ENCODE data around the gene CALD1. TPM values are rescaled to one million over a fixed set of nuclear protein-coding genes. Genes with fewer than 3 reads are reported as not detected.

The CALD1 gene
- total RNA-seq, 1 experiment from 2014 or later = 107 TPM

- WGBS (ENCODE audit: extremely low coverage, insufficient read length, low lambda C conversion rate) = no CpG with 5 or more reads among the region's 3 CpGs
- peak overlapping the region in 1 of 3 experiments; percentile 27; a peak in 2 of 7 replicates for H3K27ac Mint-ChIP-seq
Measured at GRCh38 chr7:134888141-134888740, 108.8 kb downstream of the CALD1 start.

More at GRCh38 chr7:134888141-134888740, 108.8 kb downstream of the CALD1 start:
- Histone ChIP-seq H2BK20ac (ENCODE audit: low read depth, low read length, poor library complexity, severe bottlenecking) (no peak overlapping the region), H2AK5ac (ENCODE audit: insufficient read length, low read length) (no peak overlapping the region), H3K79me2 (ENCODE audit: insufficient read depth, low read length) (no peaks in the 10 kb centered on the region; the same call in 1 of the 2 replicates), H4K91ac (ENCODE audit: insufficient read length, low read depth, low read length) (no peak overlapping the region), H3K4me2 (ENCODE audit: insufficient read depth, insufficient read length, low read length) (no peak overlapping the region), H2BK12ac (ENCODE audit: insufficient read length, low read depth, low read length) (no peak overlapping the region), H3K79me1 (ENCODE audit: insufficient read depth, low read depth, low read length, poor library complexity, severe bottlenecking) (peaks cover 2% of the 10 kb centered on the region), H3K27me3 (ENCODE audit: insufficient read depth, low read length) (no peaks in the 10 kb centered on the region), H4K5ac (ENCODE audit: insufficient read length, low read depth, low read length) (no peak overlapping the region), H3K9ac (ENCODE audit: extremely low read depth, insufficient read length, low read length) (no peak overlapping the region), H3K27ac (ENCODE audit: insufficient read length, low read depth, low read length) (no peak overlapping the region), H3K4me1 (ENCODE audit: insufficient read depth, low read length) (peaks cover 10% of the 10 kb centered on the region), H2AFZ (ENCODE audit: low read length) (no peak overlapping the region), H2BK5ac (ENCODE audit: insufficient read length, low read length) (no peak overlapping the region), H3K23ac (ENCODE audit: insufficient read length, low read depth, low read length) (no peak overlapping the region), H2BK120ac (ENCODE audit: low read depth, low read length, poor library complexity, severe bottlenecking) (no peak overlapping the region), H3K4ac (ENCODE audit: low read depth, low read length) (no peak overlapping the region), H4K20me1 (ENCODE audit: control insufficient read depth, insufficient read depth, insufficient read length) (no peaks in the 10 kb centered on the region), H3K23me2 (ENCODE audit: insufficient read length, low read depth, low read length, poor library complexity, severe bottlenecking) (peaks cover 10% of the 10 kb centered on the region), H4K8ac (replicated peaks; ENCODE audit: insufficient read length, low read depth, low read length) (no peak overlapping the region), H3T11ph (ENCODE audit: low read length) (no peak overlapping the region), H3K18ac (ENCODE audit: insufficient read length, low read depth, low read length) (no peak overlapping the region), H2BK15ac (ENCODE audit: low read depth, low read length) (no peak overlapping the region), H3K9me3 (ENCODE audit: control insufficient read depth, low read depth, low read length) (no peaks in the 10 kb centered on the region), H3K14ac (ENCODE audit: insufficient read depth, low read length) (no peak overlapping the region), H3K56ac (ENCODE audit: insufficient read length, low read depth, low read length) (no peak overlapping the region)
- Mint-ChIP-seq H3K4me1 (peaks cover 28% of the 10 kb centered on the region in 2 experiments), H3K27me3 (ENCODE audit: low read depth) (no peaks in the 10 kb centered on the region), H3K36me3 (ENCODE audit: insufficient read depth in 1 of 3, low read depth in 3 of 3) (no peaks in the 10 kb centered on the region; a peak in 1 of 7 replicates), H3K4me3 (no peak overlapping the region), H3K9me3 (no peaks in the 10 kb centered on the region)
- no peak for TF ChIP-seq CTCF (conservative IDR thresholded peaks at IDR 0.05)
- DNase-seq = no peak

Measured in H9 (cell line).